GM12878 (cell line): ENCODE measurements around the gene SSBP1. TPM values are rescaled to one million over a fixed set of nuclear protein-coding genes. Genes with fewer than 3 reads are reported as not detected.

Source experiments
- ATAC-seq: fragments of 200-7000 bp; cut with Tn5 transposase; 3 replicates; pipeline ENCODE4 v1.9.1; 2020; ENCODE audit warnings: mild to moderate bottlenecking, moderate library complexity
- BruUV-seq: library from RNA; stranded (reverse); fragments of 400-500 nt; replicated peaks from 2 replicates; lab custom pipeline; 2021; lab: Mats Ljungman, UMichigan
- CTCF ChIA-PET: fragments of 300-600 bp; sonication (Branson Sonifier 250); formaldehyde crosslinking; extraction: SDS; loops from one replicate; lab custom pipeline; 2021; ENCODE audit warnings: inconsistent platforms; lab: Yijun Ruan, JAX
- POLR2A ChIA-PET: fragments of 350-600 bp; formaldehyde crosslinking; extraction: SDS; loops from one replicate; lab custom pipeline; 2021; ENCODE audit warnings: inconsistent platforms; lab: Charles Lee
- RAD21 ChIA-PET: fragments of 300-600 bp; sonication (Branson Sonifier 250); formaldehyde crosslinking; loops from one replicate; lab custom pipeline; 2023; ENCODE audit warnings: antibody characterized with exemption; ENCODE audit not compliant: unreplicated experiment; lab: Charles Lee
- SMC1A ChIA-PET: fragments of 300-600 bp; sonication (Branson Sonifier 250); formaldehyde crosslinking; loops from one replicate; lab custom pipeline; 2023; ENCODE audit not compliant: unreplicated experiment, uncharacterized antibody; lab: Charles Lee
- DNase-seq: peaks from one replicate; pipeline ENCODE4 v3.0.0-alpha.2; 2011; ENCODE audit warnings: low read depth, low spot score
- FAIRE-seq: peaks from 3 replicates; lab custom pipeline; 2011; peaks lifted over from hg19 to GRCh38; lab: Jason Lieb, UNC
- H2AFZ ChIP-seq: 2 replicates; pipeline ENCODE4 v1.6.0; 2011; ENCODE audit warnings: low read depth, low read length, control low read depth; ENCODE audit not compliant: control insufficient read depth
- H3K27ac ChIP-seq: 2 replicates; pipeline ENCODE4 v1.5.1; 2011; ENCODE audit warnings: control low read depth; ENCODE audit not compliant: control insufficient read depth, insufficient read depth
- H3K27me3 ChIP-seq, 2 experiments: replicated peaks in 1 of 2; 2 replicates each; pipeline versions ENCODE4 v1.6.0 to v1.6.1; 2011; ENCODE audit warnings: low read length in 1 of 2; ENCODE audit not compliant: control insufficient read depth in 2 of 2, insufficient read depth in 2 of 2
- H3K36me3 ChIP-seq, 2 experiments: 2 replicates each; pipeline ENCODE4 v1.5.1; 2011; ENCODE audit warnings: low read length in 1 of 2; ENCODE audit not compliant: control insufficient read depth in 2 of 2, insufficient read depth in 2 of 2
- H3K4me1 ChIP-seq: 2 replicates; pipeline ENCODE4 v1.6.1; 2011; ENCODE audit warnings: mild to moderate bottlenecking, low read length, moderate library complexity, mixed read lengths; ENCODE audit not compliant: control insufficient read depth, insufficient read depth
- H3K4me2 ChIP-seq: 2 replicates; pipeline ENCODE4 v1.6.0; 2011; ENCODE audit warnings: control low read depth; ENCODE audit not compliant: control insufficient read depth, insufficient read depth
- H3K4me3 ChIP-seq: fragments of 200-600 bp; sonication (generic); 2 replicates; pipeline ENCODE4 v1.5.1; 2016
- H3K79me2 ChIP-seq: 2 replicates; pipeline ENCODE4 v1.6.0; 2011; ENCODE audit warnings: low read length; ENCODE audit not compliant: control insufficient read depth, insufficient read depth
- H3K9ac ChIP-seq: 2 replicates; pipeline ENCODE4 v1.8.0; 2011; ENCODE audit warnings: low read length, control low read depth, mixed read lengths; ENCODE audit not compliant: control insufficient read depth, insufficient read depth
- H3K9me3 ChIP-seq: replicated peaks from 3 replicates; pipeline ENCODE4 v1.5.1; 2011; ENCODE audit warnings: mild to moderate bottlenecking, low read length; ENCODE audit not compliant: control insufficient read depth, insufficient read depth
- H4K20me1 ChIP-seq: 2 replicates; pipeline ENCODE4 v1.6.0; 2011; ENCODE audit not compliant: control insufficient read depth, insufficient read depth
- BCL11A ChIP-seq: IDR thresholded peaks from 2 replicates; pipeline ENCODE4 v1.6.1; 2011; ENCODE audit warnings: low read depth, low read length
- CHD2 ChIP-seq: IDR thresholded peaks from 2 replicates; pipeline ENCODE4 v1.6.1; 2011; ENCODE audit warnings: low read depth, low read length, improper control_type of control experiment, borderline replicate concordance
- CTCF ChIP-seq, 3 experiments: IDR thresholded peaks in 2 of 3; conservative IDR thresholded peaks in 1 of 3; 2 replicates each; pipeline ENCODE4 v1.5.1; 2011; ENCODE audit warnings: low read depth in 3 of 3, low read length in 3 of 3, mild to moderate bottlenecking in 3 of 3, control low read depth in 2 of 3, moderate library complexity in 2 of 3, inconsistent platforms in 1 of 3, mixed read lengths in 1 of 3; ENCODE audit not compliant: control insufficient read depth in 2 of 3, insufficient read depth in 1 of 3; ENCODE audit errors: extremely low read depth in 1 of 3
- EGR1 ChIP-seq, 2 experiments: IDR thresholded peaks; 1 replicate in 1 of 2; 2 replicates in 1 of 2; pipeline ENCODE4 v1.6.1; 2011 to 2012; ENCODE audit warnings: low read depth in 2 of 2, low read length in 2 of 2, borderline replicate concordance in 1 of 2, mild to moderate bottlenecking in 1 of 2, moderate library complexity in 1 of 2
- IRF3 ChIP-seq: fragments of 450-650 bp; IDR thresholded peaks from 2 replicates; pipeline ENCODE4 v1.6.1; 2014; ENCODE audit warnings: mild to moderate bottlenecking
- MAX ChIP-seq: IDR thresholded peaks from 2 replicates; pipeline ENCODE4 v1.6.1; 2012; ENCODE audit warnings: low read depth, low read length, improper control_type of control experiment
- MXI1 ChIP-seq: fragments of 150-350 bp; IDR thresholded peaks from 2 replicates; pipeline ENCODE4 v1.6.1; 2011; ENCODE audit warnings: low read depth, mild to moderate bottlenecking, inconsistent platforms, low read length, improper control_type of control experiment
- MYC ChIP-seq: IDR thresholded peaks from 2 replicates; pipeline ENCODE4 v1.6.1; 2011; ENCODE audit warnings: mild to moderate bottlenecking, low read length, moderate library complexity, inconsistent platforms; ENCODE audit not compliant: insufficient read depth, insufficient replicate concordance, insufficient read length, severe bottlenecking
- NRF1 ChIP-seq: conservative IDR thresholded peaks from 2 replicates; pipeline ENCODE4 v1.6.1; 2011; ENCODE audit warnings: mild to moderate bottlenecking, low read depth, low read length, improper control_type of control experiment
- PML ChIP-seq: IDR thresholded peaks from 2 replicates; pipeline ENCODE4 v1.6.1; 2012; ENCODE audit warnings: low read length, inconsistent platforms
- RELB ChIP-seq: fragments of 450-650 bp; IDR thresholded peaks from 2 replicates; pipeline ENCODE4 v1.6.1; 2017; ENCODE audit warnings: low read depth, mild to moderate bottlenecking, moderate library complexity
- SMC3 ChIP-seq: IDR thresholded peaks from 2 replicates; pipeline ENCODE4 v1.6.1; 2011; ENCODE audit warnings: low read length, improper control_type of control experiment, borderline replicate concordance
- TCF12 ChIP-seq: IDR thresholded peaks from 2 replicates; pipeline ENCODE4 v1.6.1; 2011; ENCODE audit warnings: low read depth, mild to moderate bottlenecking, low read length
- USF1 ChIP-seq: IDR thresholded peaks from 2 replicates; pipeline ENCODE4 v1.6.1; 2011; ENCODE audit warnings: borderline replicate concordance, low read depth, mild to moderate bottlenecking, moderate library complexity, mixed read lengths, low read length; ENCODE audit not compliant: insufficient read depth; ENCODE audit errors: extremely low read length
- ZBED1 ChIP-seq: IDR thresholded peaks from 2 replicates; pipeline ENCODE4 v1.6.1; 2016; ENCODE audit warnings: borderline replicate concordance
- WGBS: methylation state at CpG from one replicate; pipeline ENCODE4 v1.1.6; 2016; ENCODE audit warnings: low lambda C conversion rate; ENCODE audit not compliant: insufficient replicate concordance, insufficient coverage; ENCODE audit errors: missing lambda C conversion rate; 5-methylcytosine and 5-hydroxymethylcytosine counted together
- in situ Hi-C: fragments of 300-500 bp; cut with MboI; formaldehyde crosslinking; loops from 9 replicates; pipeline ENCODE4 v1.14.3; 2018; ENCODE audit warnings: mixed read lengths
- intact Hi-C: fragments of 100-400 bp; cut with micrococcal nuclease; formaldehyde crosslinking; loops from one replicate; pipeline ENCODE4 v1.14.2; 2022; ENCODE audit not compliant: unreplicated experiment
- polyA plus RNA-seq, 11 experiments: library from polyadenylated mRNA; depleted of rRNA in 4 of 11; unstranded in 6 of 11; stranded (reverse) in 5 of 11; fragments of >200 nt; fragmentation: Nextera tagmentation in 4 of 11; fragmentation: Illumina TruSeq in 1 of 11; extraction: Ambion mirVana in 4 of 11; extraction: Trizol in 1 of 11; gene quantifications; 1 replicate in 1 of 11; 2 replicates in 10 of 11; pipeline versions ENCODE4 v1.2.1 to v1.2.3, GENCODE V29; 2011 to 2016; ENCODE audit warnings: inconsistent platforms in 2 of 11, missing spikeins in 2 of 11, low read depth in 1 of 11
- total RNA-seq, 4 experiments: library from RNA; depleted of rRNA in 3 of 4; stranded (reverse); fragments of >200 nt in 3 of 4; fragmentation: Illumina TruSeq in 1 of 4; extraction: Trizol in 1 of 4; gene quantifications; 2 replicates each; pipeline versions ENCODE4 v1.2.1 to v1.2.3, GENCODE V29; 2013 to 2021

SSBP1 gene
- total and polyA plus RNA-seq, 10 of the 15 experiments (the other 5 are each of a cell fraction or from before 2014, with no cell fraction given), result 191 to 998 (median 418) TPM

- Histone ChIP-seq H3K27me3 (no peaks in the 10 kb centered on the region), H3K79me2 (no peaks in the 10 kb centered on the region), H3K9me3 (no peaks in the 10 kb centered on the region), H3K9ac (no peak overlapping the region), H3K4me1 (no peaks in the 10 kb centered on the region), H3K36me3 (no peaks in the 10 kb centered on the region; a peak in 1 of 4 replicates), H3K4me2 (no peak overlapping the region), H3K4me3 (no peak overlapping the region), H3K27ac (no peak overlapping the region), H4K20me1 (no peaks in the 10 kb centered on the region), H2AFZ (no peak overlapping the region)
- in situ Hi-C loops, result no loop called here
- BruUV-seq, result no TSS peak
- ChIA-PET POLR2A (no interaction called here), RAD21 (interaction anchor here (0.7 to 1.9 kb wide), 5 partner anchors 17 to 255 kb away, joined by 3 to 11 read pairs (median 5); no protein-coding TSS in a partner anchor), SMC1A (interaction anchor here (0.7 to 2.6 kb wide), 8 partner anchors 11 to 237 kb away, joined by 3 to 11 read pairs (median 4); partner anchors contain the start of gene SSBP1), CTCF (interaction anchor here (0.5 to 5.4 kb wide), 28 partner anchors 9 to 879 kb away, joined by 3 to 108 read pairs (median 3); partner anchors contain the start of gene SSBP1)
- intact Hi-C loops, result loop anchor here (1.0 kb wide), 1 partner anchor 132 kb away; no protein-coding TSS in a partner anchor
- DNase-seq, result peak; percentile 8
- no peak for FAIRE-seq
- 66% methylated on average over 13 of the region's 13 CpGs for WGBS
- peak; percentile 92 for ATAC-seq
- peak; percentile 66 to 87 (median 76) for TF ChIP-seq CTCF (IDR thresholded peaks at IDR 0.05 in 2 of 3, conservative IDR thresholded peaks at IDR 0.05 in 1 of 3; ENCODE audit: control insufficient read depth in 2 of 3, extremely low read depth in 1 of 3, insufficient read depth in 1 of 3, low read depth in 3 of 3, low read length in 3 of 3)
- TF ChIP-seq PML, result no peak
- TF ChIP-seq BCL11A, result no peak
- TF ChIP-seq SMC3, result peak; percentile 66
- TF ChIP-seq NRF1, result no peak
- no peak for TF ChIP-seq MXI1
- TF ChIP-seq ZBED1, result no peak
- TF ChIP-seq IRF3, result no peak
- no peak for TF ChIP-seq TCF12
- no peak for TF ChIP-seq MYC
- no peak for TF ChIP-seq CHD2
- no peak for TF ChIP-seq USF1
- no peak for TF ChIP-seq MAX
- TF ChIP-seq EGR1 (IDR thresholded peaks at IDR 0.05; ENCODE audit: borderline replicate concordance in 1 of 2, low read depth in 2 of 2, low read length in 2 of 2), result no peak
- no peak for TF ChIP-seq RELB
Observed at GRCh38 chr7:141785706-141786552, 47.8 kb downstream of the SSBP1 start.
